Tibial nerve (tissue), 3 donors: ENCODE results near the gene IFFO2.

Experiments
- POLR2A ChIP-seq, 2 donors: fragments of 450-650 bp; IDR thresholded peaks; one replicate each; pipeline ENCODE4 v1.6.1; 2017; ENCODE audit warnings: antibody characterized with exemption in 2 of 2, mild to moderate bottlenecking in 2 of 2, moderate library complexity in 2 of 2
- TF ChIP-seq, protein P1 (sequence below), 5 experiments: fragments of 200-600 bp in 3 of 5; fragments of 450-650 bp in 2 of 5; sonication (generic) in 3 of 5; IDR thresholded peaks; one replicate each; pipeline ENCODE4 v1.5.1; 2016 to 2019; ENCODE audit warnings: antibody characterized with exemption in 5 of 5, mild to moderate bottlenecking in 3 of 5, moderate library complexity in 2 of 5

DNA sequence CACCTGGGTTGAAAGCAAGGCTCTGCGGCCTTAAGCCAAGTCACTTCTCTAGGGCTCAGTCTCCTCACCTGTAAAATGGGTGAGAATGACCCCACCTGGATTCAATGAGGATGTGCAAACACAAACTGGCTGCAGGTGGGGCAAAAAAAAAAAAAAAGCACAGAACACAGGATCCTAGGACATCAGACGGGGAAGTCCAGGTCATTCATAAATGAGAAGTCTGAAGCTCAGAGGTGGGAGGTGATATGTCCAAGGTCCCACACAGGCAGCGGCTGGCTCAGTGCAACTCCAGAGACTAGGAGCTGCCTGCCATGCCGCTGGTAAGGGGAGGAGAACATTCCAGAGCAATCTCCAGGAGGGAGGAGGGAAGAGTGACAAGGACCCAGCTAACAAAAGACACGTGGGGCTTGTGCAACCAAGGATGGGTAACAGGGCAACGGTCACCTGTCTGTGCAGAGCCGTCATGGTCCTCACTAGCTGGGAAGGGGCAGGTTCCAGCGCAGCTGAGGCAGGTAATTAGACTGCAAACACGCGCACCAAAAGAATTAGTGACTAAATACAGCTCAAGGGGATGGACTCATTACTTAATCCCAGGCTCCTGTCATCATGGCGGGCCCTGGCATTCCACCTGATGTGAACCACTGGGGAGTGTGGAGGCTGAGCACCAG lies 19.5 kb downstream of the IFFO2 start:
- TF ChIP-seq, protein P1, sequence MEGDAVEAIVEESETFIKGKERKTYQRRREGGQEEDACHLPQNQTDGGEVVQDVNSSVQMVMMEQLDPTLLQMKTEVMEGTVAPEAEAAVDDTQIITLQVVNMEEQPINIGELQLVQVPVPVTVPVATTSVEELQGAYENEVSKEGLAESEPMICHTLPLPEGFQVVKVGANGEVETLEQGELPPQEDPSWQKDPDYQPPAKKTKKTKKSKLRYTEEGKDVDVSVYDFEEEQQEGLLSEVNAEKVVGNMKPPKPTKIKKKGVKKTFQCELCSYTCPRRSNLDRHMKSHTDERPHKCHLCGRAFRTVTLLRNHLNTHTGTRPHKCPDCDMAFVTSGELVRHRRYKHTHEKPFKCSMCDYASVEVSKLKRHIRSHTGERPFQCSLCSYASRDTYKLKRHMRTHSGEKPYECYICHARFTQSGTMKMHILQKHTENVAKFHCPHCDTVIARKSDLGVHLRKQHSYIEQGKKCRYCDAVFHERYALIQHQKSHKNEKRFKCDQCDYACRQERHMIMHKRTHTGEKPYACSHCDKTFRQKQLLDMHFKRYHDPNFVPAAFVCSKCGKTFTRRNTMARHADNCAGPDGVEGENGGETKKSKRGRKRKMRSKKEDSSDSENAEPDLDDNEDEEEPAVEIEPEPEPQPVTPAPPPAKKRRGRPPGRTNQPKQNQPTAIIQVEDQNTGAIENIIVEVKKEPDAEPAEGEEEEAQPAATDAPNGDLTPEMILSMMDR (IDR thresholded peaks at IDR 0.05) = no peak
- TF ChIP-seq POLR2A (IDR thresholded peaks at IDR 0.05) = no peak
